Cortex of kidney (tissue), 1 donor: Measurements from ENCODE around the gene ITPRID1.
"Not testable (repeated sequence)": the region's sequence is repeated elsewhere in the genome, so short reads cannot be mapped to it uniquely, and the experiment has no call there.

Experiments used
- DNase-seq: peaks from one replicate; lab custom pipeline; 2025; lab: John Stamatoyannopoulos, UW

The ITPRID1 gene

GRCh38 chr7:31513790-31514189 lies at the start of gene ITPRID1:
Gene ITPRID1, plus strand, starts transcription at chr7:31514090. Its CDS starts 38,935 bp downstream, at chr7:31553025.
- DNase-seq = no peak

- DNase-seq = no peak
Observed at GRCh38 chr7:31464601-31465000, 49.3 kb upstream of the ITPRID1 start.

GRCh38 chr7:31465285-31465684 lies 48.6 kb upstream of the ITPRID1 start:
- DNase-seq = no peak

GRCh38 chr7:31466036-31466435 lies 47.9 kb upstream of the ITPRID1 start:
- no peak for DNase-seq

DNA sequence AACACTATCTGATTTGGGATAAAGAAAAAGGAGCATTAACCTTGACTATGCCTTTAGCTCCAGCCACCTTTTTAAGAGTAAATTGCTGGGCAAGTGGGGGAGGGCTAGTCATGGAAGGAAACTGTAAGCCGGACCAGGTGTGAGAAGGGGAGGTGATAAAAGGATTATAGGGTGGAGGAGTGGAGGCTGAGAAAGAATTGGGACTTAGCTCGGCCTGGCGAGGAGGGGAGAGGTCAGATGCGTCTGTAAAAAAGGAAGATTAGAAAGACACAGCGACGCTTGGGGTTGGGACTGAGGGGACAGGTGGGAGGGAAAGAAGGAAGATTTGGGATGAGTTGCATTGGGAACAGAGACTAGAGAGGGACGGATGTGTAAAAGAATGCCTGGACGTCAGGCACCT lies 43.0 kb upstream of the ITPRID1 start:
- not testable (repeated sequence) for DNase-seq

DNA sequence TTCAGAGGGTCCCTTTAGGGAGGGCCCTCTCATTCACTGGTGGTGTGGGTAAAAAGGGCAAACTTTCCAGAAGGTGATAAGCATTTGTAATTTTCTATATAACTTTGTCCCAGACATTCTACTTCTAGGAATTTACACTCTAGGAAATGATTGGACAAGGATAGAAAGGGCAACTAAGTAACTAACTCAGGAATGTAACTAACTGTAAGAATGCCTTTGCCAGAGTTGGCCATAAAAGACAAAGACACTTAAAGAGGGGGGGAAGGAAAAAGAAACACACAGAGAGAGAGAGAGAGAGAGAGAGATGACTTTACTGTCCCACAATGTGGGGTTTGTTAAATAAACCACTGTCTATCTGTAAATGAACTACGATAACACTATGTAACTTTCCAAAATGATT lies 38.5 kb upstream of the ITPRID1 start:
- DNase-seq = no peak

- no peak for DNase-seq
Observed at GRCh38 chr7:31476073-31476745, 37.7 kb upstream of the ITPRID1 start.

GRCh38 chr7:31476941-31477677 lies 36.8 kb upstream of the ITPRID1 start:
- no peak for DNase-seq

GRCh38 chr7:31478018-31478417 lies 35.9 kb upstream of the ITPRID1 start:
- DNase-seq = no peak

- no peak for DNase-seq
Observed at GRCh38 chr7:31478721-31479120, 35.2 kb upstream of the ITPRID1 start.

DNA sequence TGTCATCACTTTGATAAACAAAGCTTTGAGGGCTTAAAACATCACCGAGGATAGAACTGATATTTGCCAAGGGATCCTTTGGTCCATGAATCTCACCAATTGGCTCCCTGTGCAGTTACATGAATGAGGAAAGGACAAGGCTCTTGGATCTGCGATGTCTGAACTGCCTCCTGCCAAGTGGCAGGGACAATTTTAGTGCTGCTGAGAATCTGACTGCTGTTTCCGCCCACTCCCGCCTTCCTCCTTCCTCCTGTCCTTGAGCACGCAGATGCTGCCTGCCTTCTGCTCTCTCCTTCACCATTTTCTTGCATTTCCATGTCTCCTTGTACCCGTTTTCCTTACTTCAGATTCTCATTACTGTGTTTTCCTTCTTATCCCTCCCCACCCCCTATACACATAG lies 26.8 kb upstream of the ITPRID1 start:
- no peak for DNase-seq

- DNase-seq = no peak
Observed at GRCh38 chr7:31487476-31487875, 26.4 kb upstream of the ITPRID1 start.

- no peak for DNase-seq
Observed at GRCh38 chr7:31488562-31489203, 25.2 kb upstream of the ITPRID1 start.

DNA sequence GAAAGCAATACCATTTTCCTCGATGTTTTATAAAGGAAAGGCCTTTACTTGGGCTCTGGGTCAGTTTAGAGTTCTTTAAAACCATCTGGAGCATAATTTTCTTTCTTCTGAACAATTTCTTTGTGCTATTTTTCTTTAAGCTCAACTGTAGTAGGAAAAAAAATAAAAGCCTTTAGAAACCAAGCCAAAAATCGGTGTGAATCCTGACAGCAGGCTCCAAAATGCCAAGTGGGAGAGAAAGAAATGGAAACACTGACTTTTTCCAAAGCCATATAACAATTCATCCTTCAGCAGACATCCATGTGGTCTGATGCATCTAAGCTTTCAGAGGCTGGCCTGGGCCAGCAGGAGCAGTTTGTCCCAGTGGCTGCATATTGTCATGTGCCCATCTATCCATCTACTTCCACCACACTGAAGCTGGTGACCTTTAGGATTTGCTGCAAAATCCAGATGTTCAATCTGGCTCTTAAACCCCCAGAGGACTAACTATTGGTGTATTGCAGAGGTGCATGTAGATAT lies 23.0 kb upstream of the ITPRID1 start:
- DNase-seq = no peak

DNA sequence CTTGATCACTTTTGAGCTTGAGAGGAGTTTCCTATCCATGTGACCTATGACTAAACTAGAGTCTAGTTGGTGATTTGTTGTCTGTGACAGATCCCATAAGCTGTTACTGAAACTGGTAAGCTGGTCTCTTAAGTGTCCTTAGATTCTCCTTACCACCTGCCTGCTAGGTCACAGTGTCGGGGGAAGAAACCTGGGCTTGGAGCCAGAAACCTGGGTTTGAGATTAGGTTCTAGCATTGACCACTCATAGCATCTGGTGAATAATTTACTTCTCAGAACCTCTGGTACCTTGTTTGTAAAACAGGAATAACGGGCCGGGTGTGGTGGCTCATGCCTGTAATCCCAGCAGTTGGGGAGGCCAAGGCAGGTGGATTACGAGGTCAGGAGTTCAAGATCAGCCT lies 21.8 kb upstream of the ITPRID1 start:
- no peak for DNase-seq

GRCh38 chr7:31493714-31494181 lies 20.1 kb upstream of the ITPRID1 start:
- no peak for DNase-seq

GRCh38 chr7:31494421-31494820 lies 19.5 kb upstream of the ITPRID1 start:
- DNase-seq = no peak

DNA sequence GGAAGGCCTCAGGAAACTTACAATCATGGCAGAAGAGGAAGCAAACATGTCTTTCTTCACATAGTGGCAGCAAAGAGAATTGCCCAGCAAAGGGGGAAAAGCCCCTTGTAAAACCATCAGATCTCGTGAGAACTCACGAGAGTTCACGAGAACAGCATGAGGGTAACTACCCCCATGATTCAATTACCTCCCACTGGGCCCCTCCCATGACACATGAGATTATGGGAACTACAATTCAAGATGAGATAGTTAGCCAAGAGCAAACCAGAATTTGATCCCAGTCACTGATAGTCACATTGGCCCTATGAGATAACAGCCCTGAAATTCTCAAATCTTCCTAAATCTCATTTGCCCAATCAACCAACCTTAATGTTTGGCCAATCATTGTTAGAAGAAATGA lies 18.2 kb upstream of the ITPRID1 start:
- no peak for DNase-seq

DNA sequence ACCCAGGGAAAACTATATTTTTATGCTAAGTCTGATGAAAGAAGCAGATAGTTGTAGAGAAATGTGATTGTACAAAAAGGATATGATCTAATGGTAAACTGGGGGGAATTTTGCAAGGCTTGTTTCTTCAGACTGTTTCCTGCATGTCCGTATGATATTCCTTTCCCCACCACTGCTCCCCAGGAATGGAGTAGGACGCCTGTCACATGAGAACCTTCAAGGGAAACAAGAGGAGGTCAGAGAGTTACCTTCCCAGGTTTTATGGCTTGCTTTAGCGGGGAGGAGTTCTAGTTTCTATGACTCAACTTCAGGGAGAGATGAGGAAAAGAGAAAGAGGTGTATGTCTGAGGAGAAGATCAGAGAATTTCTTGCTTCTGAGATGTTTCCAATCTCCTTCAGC lies 16.4 kb upstream of the ITPRID1 start:
- DNase-seq = no peak

DNA sequence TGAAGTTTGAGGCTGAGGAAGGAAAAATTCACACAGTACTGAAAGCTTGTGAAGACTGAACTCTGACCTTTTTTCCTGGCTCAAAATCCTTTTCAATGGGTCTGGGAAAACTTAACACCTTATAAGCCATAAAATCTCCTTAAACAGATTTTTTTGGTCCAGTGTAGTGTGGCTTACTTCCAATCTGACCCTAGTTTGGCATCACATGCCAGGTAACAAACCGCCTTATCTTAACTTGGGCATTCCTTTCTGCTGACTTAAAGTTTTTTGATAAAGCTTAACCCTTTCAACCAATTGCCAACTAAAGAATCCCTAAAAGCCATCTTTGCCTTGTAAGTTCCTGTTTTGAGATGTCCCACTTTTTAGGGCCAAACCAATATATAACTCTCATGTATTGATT lies 13.2 kb upstream of the ITPRID1 start:
- DNase-seq = no peak

DNA sequence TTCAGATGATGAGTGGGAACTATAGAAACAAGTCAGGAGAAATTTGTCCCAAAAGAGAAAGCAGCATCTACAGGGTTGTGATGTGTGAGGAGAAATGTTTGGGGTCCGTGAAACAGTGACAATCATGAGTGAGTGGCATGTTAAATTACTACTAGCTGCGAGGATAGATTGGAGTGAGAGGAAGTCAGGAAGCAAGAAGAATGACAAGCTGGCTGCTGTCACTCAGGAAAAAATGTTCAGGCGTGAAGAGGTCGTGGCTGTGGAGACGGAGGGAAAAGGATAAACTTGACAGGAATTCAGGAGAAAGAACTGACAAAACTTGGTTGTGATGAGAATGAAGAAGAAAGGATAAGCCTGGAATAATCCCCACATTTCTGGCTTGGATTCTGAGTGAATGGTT lies 5.1 kb upstream of the ITPRID1 start:
- DNase-seq = no peak

DNA sequence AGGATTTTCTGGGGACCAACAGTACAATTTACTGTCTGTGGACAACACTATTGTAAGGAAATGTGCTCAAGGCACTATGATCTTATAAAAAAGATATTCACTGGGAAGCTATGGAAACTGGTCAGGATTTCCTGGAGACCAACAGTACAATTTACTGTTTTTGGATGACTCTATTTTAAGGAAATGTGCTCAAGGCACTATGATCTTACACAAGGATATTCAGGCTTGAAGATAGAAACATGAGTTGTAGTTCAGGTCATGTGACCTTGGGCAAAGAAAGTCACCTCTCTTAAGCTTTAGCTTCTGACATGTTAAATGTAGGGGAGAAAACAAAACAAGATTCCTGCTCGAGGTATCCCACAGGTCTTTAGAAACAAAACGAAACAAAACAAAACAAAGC lies 1.7 kb upstream of the ITPRID1 start:
- no peak for DNase-seq
